Pancreas (tissue), 10 donors: Measurements from ENCODE around the gene DRAXIN. TPM values are rescaled to one million over a fixed set of nuclear protein-coding genes. Genes with fewer than 3 reads are reported as not detected.

Experiments used
- ATAC-seq, 4 donors: fragments of 200-7000 bp; cut with Tn5 transposase; one replicate each; pipeline versions ENCODE4 v1.8.0 to v1.9.1; 2020; ENCODE audit warnings: mild to moderate bottlenecking in 4 of 4, moderate library complexity in 4 of 4
- DNase-seq, 6 donors: peaks; one replicate each; pipeline ENCODE4 v3.0.0-alpha.2; 2020
- FAIRE-seq: peaks from 2 replicates; lab custom pipeline; 2012; peaks lifted over from hg19 to GRCh38; lab: Jason Lieb, UNC
- H3K27ac ChIP-seq, 4 donors: fragments of 200-600 bp; sonication (generic); 1 replicate in 3 of 4; 2 replicates in 1 of 4; pipeline versions ENCODE4 v1.5.0 to v1.8.0; 2020
- H3K27me3 ChIP-seq, 4 donors: fragments of 200-600 bp; one replicate each; pipeline ENCODE4 v1.8.0; 2021
- H3K36me3 ChIP-seq, 3 donors: fragments of 200-600 bp; sonication (generic) in 1 of 3; one replicate each; pipeline versions ENCODE4 v1.5.0 to v1.8.0; 2020 to 2021
- H3K4me1 ChIP-seq, 3 donors: fragments of 200-600 bp; one replicate each; pipeline ENCODE4 v1.8.0; 2021
- H3K4me3 ChIP-seq, 4 donors: fragments of 200-600 bp; sonication (generic) in 2 of 4; one replicate each; pipeline versions ENCODE4 v1.5.0 to v1.8.0; 2020 to 2021
- H3K9me3 ChIP-seq, 4 donors: fragments of 200-600 bp; one replicate each; pipeline ENCODE4 v1.8.0; 2021
- CTCF ChIP-seq, 4 donors: fragments of 200-600 bp; sonication (generic) in 3 of 4; IDR thresholded peaks; one replicate each; pipeline versions ENCODE4 v1.5.0 to v1.8.0; 2021; ENCODE audit warnings: antibody characterized with exemption in 4 of 4
- WGBS, 2 donors: extraction: QIAGEN DNeasy Blood & Tissue Kit; methylation state at CpG; one replicate each; pipeline ENCODE4 v1.1.7; 2013; 5-methylcytosine and 5-hydroxymethylcytosine counted together
- intact Hi-C, 3 donors: fragments of 100-400 bp; cut with DNase I; formaldehyde crosslinking; loops; one replicate each; pipeline versions ENCODE4 v1.11.1 to v1.14.2; 2022
- polyA plus RNA-seq, 2 donors: library from polyadenylated mRNA; stranded (reverse); fragments of 200-250 nt; gene quantifications; one replicate each; pipeline ENCODE4 v1.2.3, GENCODE V29; 2013
- total RNA-seq, 6 donors: library from RNA; stranded (reverse); fragmentation: NEBNext Ultra II Directional in 4 of 6; extraction: Animal tissue kit (Norgen Biotek cat#: 25700) in 4 of 6; gene quantifications; one replicate each; pipeline versions ENCODE4 v1.2.1 to v1.2.4, GENCODE V29; 2021 to 2023
- donor health status: healthy with polysubstance abuse.
- donor health status: DM: no; HTN: no; CAD: no; lungs with moderate emphysema.
- donor health status: DM: no; HTN: no; CAD: no.
- donor health status: control.
- donor health status: control.
- donor health status: Bipolar disorder and iron deficiency.
- donor health status: DM: yes; HTN: yes; CAD: no.
- donor health status: DM: no; HTN: no; CAD: no.
- donor health status: DM: no; HTN: no; CAD: no.
- donor health status: DM: yes; HTN: yes; CAD: no.

DRAXIN gene
- total and polyA plus RNA-seq, 8 donors: under 0.01 to 0.09 (median 0.03) TPM; not detected in 1

GRCh38 chr1:11693024-11693590, 1.6 kb downstream of the DRAXIN start:
- peaks cover 5 to 10% (median 10%) of the 10 kb centered on the region in 3 donors for H3K4me1 ChIP-seq
- no peak for TF ChIP-seq CTCF (IDR thresholded peaks at IDR 0.05)
- H3K27ac ChIP-seq: no peak overlapping the region
- H3K4me3 ChIP-seq: no peak overlapping the region
- no peak for FAIRE-seq
- no peak for DNase-seq
- peaks cover 0 to 11% (median 2%) of the 10 kb centered on the region in 4 donors for H3K27me3 ChIP-seq
- ATAC-seq: peak in 3 of 4 donors; percentile 34 to 68 (median 44)
- intact Hi-C loops: no loop called here
- 21% methylated on average over 6 of the region's 6 CpGs for WGBS, 2 donors
- no peaks in the 10 kb centered on the region for H3K36me3 ChIP-seq
- H3K9me3 ChIP-seq: no peaks in the 10 kb centered on the region

DNA sequence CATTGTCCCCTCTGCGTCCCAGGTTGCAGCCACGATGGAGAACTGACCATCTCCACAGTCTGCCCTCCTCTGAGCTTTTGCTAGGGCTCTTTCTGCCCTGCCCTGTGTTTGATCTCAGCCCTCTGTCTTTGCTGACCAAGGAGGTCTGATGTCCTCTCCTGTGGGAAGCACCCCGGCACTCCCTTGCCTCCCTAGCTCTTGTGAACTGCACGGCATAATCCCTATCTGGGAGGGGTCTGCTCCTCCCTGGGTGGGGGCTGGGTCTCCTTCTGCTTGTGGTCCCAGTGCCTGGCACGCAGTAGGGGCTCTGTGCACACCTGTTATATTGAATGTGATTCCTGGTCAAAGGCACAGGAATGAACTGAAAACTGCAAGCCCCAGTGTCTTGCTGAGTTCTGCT, 2.4 kb downstream of the DRAXIN start:
- no peaks in the 10 kb centered on the region for H3K36me3 ChIP-seq
- no peak for TF ChIP-seq CTCF (IDR thresholded peaks at IDR 0.05)
- 40 to 44% methylated on average over 5 of the region's 5 CpGs for WGBS, 2 donors
- H3K9me3 ChIP-seq: no peaks in the 10 kb centered on the region
- peaks cover 0 to 11% (median 2%) of the 10 kb centered on the region in 4 donors for H3K27me3 ChIP-seq
- H3K4me1 ChIP-seq: peaks cover 5 to 10% (median 10%) of the 10 kb centered on the region in 3 donors
- H3K27ac ChIP-seq: no peak overlapping the region
- no peak for ATAC-seq
- DNase-seq: no peak
- no peak overlapping the region for H3K4me3 ChIP-seq
- intact Hi-C loops: no loop called here
- FAIRE-seq: no peak

DNA sequence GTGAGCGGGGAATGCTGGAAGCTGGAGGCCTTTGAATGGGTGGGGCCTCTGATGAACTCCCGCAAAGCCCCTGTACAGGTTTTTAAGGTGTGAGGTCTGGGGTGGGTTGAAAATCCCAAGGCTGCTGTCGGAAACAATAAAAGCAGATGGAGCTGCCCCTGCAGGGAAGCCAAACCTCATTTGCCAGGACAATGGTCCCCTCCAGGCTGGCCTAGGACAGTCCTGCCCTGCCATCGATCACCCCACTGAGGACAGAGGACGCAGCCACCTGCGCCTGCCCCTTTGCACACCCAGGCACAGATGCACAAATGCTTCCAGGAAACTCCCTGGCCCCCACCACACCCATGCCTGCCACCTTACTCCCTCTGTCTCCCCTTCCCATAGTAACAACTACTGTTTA, 4.4 kb downstream of the DRAXIN start:
- FAIRE-seq (no peak), DNase-seq (no peak), ATAC-seq (no peak)
- no peak for TF ChIP-seq CTCF (IDR thresholded peaks at IDR 0.05)
- peaks cover 0 to 4% (median 1%) of the 10 kb centered on the region in 4 donors for H3K27me3 ChIP-seq
- no peaks in the 10 kb centered on the region for H3K9me3 ChIP-seq
- intact Hi-C loops: no loop called here
- H3K27ac ChIP-seq: no peak overlapping the region
- H3K36me3 ChIP-seq: no peaks in the 10 kb centered on the region
- peaks cover 0 to 5% (median 4%) of the 10 kb centered on the region in 3 donors for H3K4me1 ChIP-seq
- no peak overlapping the region for H3K4me3 ChIP-seq
- WGBS, 2 donors: 77 to 90% methylated on average over 6 of the region's 6 CpGs

- no peak for TF ChIP-seq CTCF (IDR thresholded peaks at IDR 0.05)
- intact Hi-C loops: no loop called here
- DNase-seq (no peak), ATAC-seq (no peak), FAIRE-seq (no peak)
- Histone ChIP-seq H3K4me3 (no peak overlapping the region), H3K27ac (no peak overlapping the region), H3K4me1 (no peaks in the 10 kb centered on the region), H3K9me3 (no peaks in the 10 kb centered on the region), H3K27me3 (peaks cover 0 to 10% (median 0%) of the 10 kb centered on the region in 4 donors), H3K36me3 (no peaks in the 10 kb centered on the region)
- 58 to 70% methylated on average over 8 of the region's 8 CpGs for WGBS, 2 donors
Observed at GRCh38 chr1:11697188-11697892, 5.8 kb downstream of the DRAXIN start.

DNA sequence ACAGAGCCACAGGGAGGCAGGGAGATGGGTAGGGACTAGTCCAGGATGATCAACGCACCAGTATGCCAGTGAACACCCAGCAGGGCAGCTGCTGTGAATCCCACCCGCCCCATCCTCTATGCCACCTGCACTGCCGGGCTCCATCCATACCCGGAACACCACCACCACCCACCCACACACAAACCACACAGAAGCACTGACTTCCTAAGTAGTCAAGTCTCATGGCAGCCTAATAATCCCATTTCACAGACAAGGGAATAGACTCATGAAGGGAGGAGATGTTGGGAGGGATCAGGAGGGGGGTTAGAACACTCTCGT, 6.3 kb downstream of the DRAXIN start:
- Histone ChIP-seq H3K27me3 (peaks cover 0 to 10% (median 0%) of the 10 kb centered on the region in 4 donors), H3K36me3 (no peaks in the 10 kb centered on the region)
- ATAC-seq: no peak

More for the DNA sequence above, 6.3 kb downstream of the DRAXIN start:
- FAIRE-seq (no peak), DNase-seq (no peak)
- H3K4me1 ChIP-seq: no peaks in the 10 kb centered on the region
- H3K27ac ChIP-seq: no peak overlapping the region
- TF ChIP-seq CTCF (IDR thresholded peaks at IDR 0.05): no peak
- intact Hi-C loops: no loop called here
- no peaks in the 10 kb centered on the region for H3K9me3 ChIP-seq
- H3K4me3 ChIP-seq: no peak overlapping the region
- WGBS, 2 donors: 70 to 81% methylated on average over 5 of the region's 5 CpGs
